Activated CD4-positive, alpha-beta T cell treated with anti-CD3 and anti-CD28 coated beads for 36 hours (primary cell): Measurements from ENCODE around the gene SPECC1. TPM values are rescaled to one million over a fixed set of nuclear protein-coding genes. Genes with fewer than 3 reads are reported as not detected.
"Not testable (repeated sequence)": the region's sequence is repeated elsewhere in the genome, so short reads cannot be mapped to it uniquely, and the experiment has no call there.

ENCODE experiments used
- ATAC-seq: fragments of 200-7000 bp; cut with Tn5 transposase; one replicate; pipeline ENCODE4 v1.10.0; 2021; ENCODE audit warnings: mild to moderate bottlenecking, moderate library complexity
- CTCF ChIA-PET: fragments of 350-600 bp; sonication (Branson Sonifier 250); formaldehyde crosslinking; loops from one replicate; lab custom pipeline; 2021; ENCODE audit warnings: antibody characterized with exemption; lab: Charles Lee
- POLR2A ChIA-PET: fragments of 350-600 bp; sonication (Branson Sonifier 250); formaldehyde crosslinking; loops from one replicate; lab custom pipeline; 2021; ENCODE audit warnings: antibody characterized with exemption, inconsistent platforms; lab: Charles Lee
- DNase-seq: peaks from one replicate; pipeline ENCODE4 v3.0.0-alpha.2; 2020
- H3K27ac Mint-ChIP-seq: one replicate; pipeline ENCODE4 v1.8.0; 2021; ENCODE audit warnings: mixed read lengths
- H3K27me3 Mint-ChIP-seq: one replicate; pipeline ENCODE4 v1.8.0; 2021; ENCODE audit warnings: mixed read lengths
- H3K36me3 Mint-ChIP-seq: one replicate; pipeline ENCODE4 v1.8.0; 2021; ENCODE audit warnings: low read depth, mixed read lengths
- H3K4me1 Mint-ChIP-seq: one replicate; pipeline ENCODE4 v1.8.0; 2021; ENCODE audit warnings: mixed read lengths
- H3K4me3 Mint-ChIP-seq: one replicate; pipeline ENCODE4 v1.8.0; 2021; ENCODE audit warnings: mild to moderate bottlenecking, moderate library complexity, mixed read lengths
- H3K9me3 Mint-ChIP-seq: one replicate; pipeline ENCODE4 v1.8.0; 2021; ENCODE audit warnings: low read depth, mixed read lengths
- intact Hi-C, 2 experiments: fragments of 100-400 bp; cut with DNase I in 1 of 2; cut with micrococcal nuclease in 1 of 2; formaldehyde crosslinking; loops; one replicate each; pipeline versions ENCODE4 v1.14.2 to v1.15.1; 2022 to 2024; cut with DNase I, micrococcal nuclease
- total RNA-seq, 2 experiments: library from RNA; stranded (reverse); gene quantifications; one replicate each; pipeline ENCODE4 v1.2.3, GENCODE V29; 2021

Gene SPECC1
- total RNA-seq, 2 experiments from 2014 or later, result 6.1 to 10.4 TPM

- DNase-seq (no peak), ATAC-seq (no peak)
- intact Hi-C loops, result no loop called here
- peak overlapping the region; percentile 68 for H3K27ac Mint-ChIP-seq
- H3K4me1 Mint-ChIP-seq, result peaks cover 32% of the 10 kb centered on the region
- ChIA-PET CTCF (interaction anchor here (0.6 to 1.9 kb wide), 5 partner anchors 9 to 32 kb away, joined by 3 to 7 read pairs (median 5); no protein-coding TSS in a partner anchor), POLR2A (no interaction called here)
- no peaks in the 10 kb centered on the region for H3K36me3 Mint-ChIP-seq
- H3K27me3 Mint-ChIP-seq, result no peaks in the 10 kb centered on the region
- no peak overlapping the region for H3K4me3 Mint-ChIP-seq
- H3K9me3 Mint-ChIP-seq, result no peaks in the 10 kb centered on the region
Measured at GRCh38 chr17:20246692-20247091, 237.5 kb downstream of the SPECC1 start.

GRCh38 chr17:20253323-20253722, 244.2 kb downstream of the SPECC1 start:
- ChIA-PET POLR2A (no interaction called here), CTCF (interaction anchor here (1.0 kb wide), 1 partner anchor 26 kb away, joined by 6 read pairs; no protein-coding TSS in a partner anchor)
- H3K9me3 Mint-ChIP-seq, result peaks cover 3% of the 10 kb centered on the region
- H3K27me3 Mint-ChIP-seq, result no peaks in the 10 kb centered on the region
- no peak for DNase-seq
- peaks cover 28% of the 10 kb centered on the region for H3K4me1 Mint-ChIP-seq
- ATAC-seq, result no peak
- H3K27ac Mint-ChIP-seq, result no peak overlapping the region
- H3K4me3 Mint-ChIP-seq, result no peak overlapping the region
- peaks cover 6% of the 10 kb centered on the region for H3K36me3 Mint-ChIP-seq
- intact Hi-C loops, result no loop called here

- peak overlapping the region; percentile 38 for H3K27ac Mint-ChIP-seq
- ChIA-PET CTCF (no interaction called here), POLR2A (no interaction called here)
- H3K4me3 Mint-ChIP-seq, result no peak overlapping the region
- no peaks in the 10 kb centered on the region for H3K27me3 Mint-ChIP-seq
- DNase-seq, result no peak
- peaks cover 8% of the 10 kb centered on the region for H3K9me3 Mint-ChIP-seq
- intact Hi-C loops, result no loop called here
- H3K36me3 Mint-ChIP-seq, result peaks cover 9% of the 10 kb centered on the region
- peaks cover 27% of the 10 kb centered on the region for H3K4me1 Mint-ChIP-seq
- ATAC-seq, result no peak
Measured at GRCh38 chr17:20254541-20254940, 245.4 kb downstream of the SPECC1 start.

- H3K36me3 Mint-ChIP-seq, result peaks cover 9% of the 10 kb centered on the region
- intact Hi-C loops, result no loop called here
- H3K4me1 Mint-ChIP-seq, result peaks cover 24% of the 10 kb centered on the region
- no peak for ATAC-seq
- no peak overlapping the region for H3K4me3 Mint-ChIP-seq
- H3K27ac Mint-ChIP-seq, result no peak overlapping the region
- POLR2A ChIA-PET, result no interaction called here
- CTCF ChIA-PET, result interaction anchor here (0.6 kb wide), 1 partner anchor 9 kb away, joined by 3 read pairs; no protein-coding TSS in a partner anchor
- DNase-seq, result no peak
- H3K9me3 Mint-ChIP-seq, result peaks cover 8% of the 10 kb centered on the region
- no peaks in the 10 kb centered on the region for H3K27me3 Mint-ChIP-seq
Measured at GRCh38 chr17:20256144-20256543, 247.0 kb downstream of the SPECC1 start.

GRCh38 chr17:20257008-20257407, 247.8 kb downstream of the SPECC1 start:
- POLR2A ChIA-PET, result no interaction called here
- ATAC-seq, result no peak
- CTCF ChIA-PET, result no interaction called here
- no peak for DNase-seq
- intact Hi-C loops, result no loop called here
- H3K27ac Mint-ChIP-seq, result no peak overlapping the region
- peaks cover 9% of the 10 kb centered on the region for H3K36me3 Mint-ChIP-seq
- H3K4me1 Mint-ChIP-seq, result peaks cover 29% of the 10 kb centered on the region
- peaks cover 8% of the 10 kb centered on the region for H3K9me3 Mint-ChIP-seq
- no peaks in the 10 kb centered on the region for H3K27me3 Mint-ChIP-seq
- H3K4me3 Mint-ChIP-seq, result no peak overlapping the region

- POLR2A ChIA-PET, result no interaction called here
- Mint-ChIP-seq H3K9me3 (peaks cover 8% of the 10 kb centered on the region), H3K36me3 (peaks cover 9% of the 10 kb centered on the region), H3K27me3 (no peaks in the 10 kb centered on the region), H3K4me1 (peaks cover 36% of the 10 kb centered on the region), H3K27ac (no peak overlapping the region), H3K4me3 (no peak overlapping the region)
- intact Hi-C loops, result no loop called here
- ATAC-seq (no peak), DNase-seq (no peak)
- CTCF ChIA-PET, result interaction anchor here (1.0 kb wide), 1 partner anchor 18 kb away, joined by 3 read pairs; no protein-coding TSS in a partner anchor
Measured at GRCh38 chr17:20257798-20258197, 248.6 kb downstream of the SPECC1 start.

DNA sequence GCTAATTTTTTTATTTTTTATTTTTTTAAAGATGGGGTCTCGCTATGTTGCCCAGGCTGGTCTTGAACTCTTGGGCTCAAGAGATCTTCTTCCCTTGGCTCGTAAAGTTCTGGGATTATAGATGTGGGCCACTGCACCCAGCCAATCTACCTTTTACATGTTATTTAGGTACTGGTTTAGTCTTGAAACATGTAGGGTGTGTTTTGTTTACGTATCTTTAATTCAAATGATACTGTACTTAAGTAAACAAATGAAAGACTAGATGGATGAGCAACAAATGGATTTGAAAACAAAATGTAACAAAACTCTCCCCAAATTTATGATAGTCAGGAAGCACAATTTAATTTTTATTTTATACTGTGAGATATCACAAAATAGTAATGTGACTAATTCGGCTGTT, 250.5 kb downstream of the SPECC1 start:
- Mint-ChIP-seq H3K9me3 (peaks cover 8% of the 10 kb centered on the region), H3K27ac (no peak overlapping the region), H3K4me3 (no peak overlapping the region), H3K27me3 (no peaks in the 10 kb centered on the region), H3K4me1 (peaks cover 33% of the 10 kb centered on the region), H3K36me3 (peaks cover 9% of the 10 kb centered on the region)
- CTCF ChIA-PET, result no interaction called here
- DNase-seq (no peak), ATAC-seq (no peak)
- intact Hi-C loops, result no loop called here
- POLR2A ChIA-PET, result no interaction called here

- Mint-ChIP-seq H3K27me3 (no peaks in the 10 kb centered on the region), H3K27ac (no peak overlapping the region), H3K9me3 (peaks cover 8% of the 10 kb centered on the region), H3K36me3 (peaks cover 9% of the 10 kb centered on the region), H3K4me1 (peaks cover 28% of the 10 kb centered on the region), H3K4me3 (no peak overlapping the region)
- ChIA-PET CTCF (interaction anchor here (1.0 kb wide), 1 partner anchor 14 kb away, joined by 3 read pairs; no protein-coding TSS in a partner anchor), POLR2A (no interaction called here)
- ATAC-seq (no peak), DNase-seq (no peak)
- intact Hi-C loops, result no loop called here
Measured at GRCh38 chr17:20260268-20260667, 251.1 kb downstream of the SPECC1 start.

GRCh38 chr17:20262226-20263114, 253.3 kb downstream of the SPECC1 start:
- DNase-seq (no peak), ATAC-seq (peak; percentile 65)
- Mint-ChIP-seq H3K36me3 (peaks cover 10% of the 10 kb centered on the region), H3K4me3 (peak overlapping the region; percentile 13), H3K4me1 (peaks cover 36% of the 10 kb centered on the region), H3K27me3 (no peaks in the 10 kb centered on the region), H3K9me3 (peaks cover 8% of the 10 kb centered on the region), H3K27ac (peak overlapping the region; percentile 51)
- intact Hi-C loops, result no loop called here
- ChIA-PET CTCF (interaction anchor here (0.6 to 1.4 kb wide), 6 partner anchors 13 to 42 kb away, joined by 3 to 9 read pairs (median 5); no protein-coding TSS in a partner anchor), POLR2A (no interaction called here)

- intact Hi-C loops, H3K27ac Mint-ChIP-seq, POLR2A ChIA-PET: not testable (repeated sequence)
Measured at GRCh38 chr17:20263115-20263433, 253.9 kb downstream of the SPECC1 start.

GRCh38 chr17:20263595-20263994, 254.4 kb downstream of the SPECC1 start:
- H3K4me1 Mint-ChIP-seq, result peaks cover 47% of the 10 kb centered on the region
- peaks cover 4% of the 10 kb centered on the region for H3K36me3 Mint-ChIP-seq
- ChIA-PET CTCF (interaction anchor here (0.8 to 1.4 kb wide), 3 partner anchors 12 to 31 kb away, joined by 3 to 9 read pairs (median 3); no protein-coding TSS in a partner anchor), POLR2A (no interaction called here)
- intact Hi-C loops, result no loop called here
- DNase-seq, result no peak
- ATAC-seq, result no peak
- no peaks in the 10 kb centered on the region for H3K27me3 Mint-ChIP-seq
- H3K9me3 Mint-ChIP-seq, result peaks cover 2% of the 10 kb centered on the region
- no peak overlapping the region for H3K4me3 Mint-ChIP-seq
- H3K27ac Mint-ChIP-seq, result no peak overlapping the region

More at GRCh38 chr17:20263115-20263433, 253.9 kb downstream of the SPECC1 start:
- not testable (repeated sequence) for H3K9me3 Mint-ChIP-seq, ATAC-seq, H3K27me3 Mint-ChIP-seq, DNase-seq, H3K36me3 Mint-ChIP-seq
- CTCF ChIA-PET, result interaction anchor here (0.6 to 1.4 kb wide), 4 partner anchors 12 to 42 kb away, joined by 3 to 9 read pairs (median 4); no protein-coding TSS in a partner anchor
- Mint-ChIP-seq H3K4me1 (peaks cover 42% of the 10 kb centered on the region), H3K4me3 (peak overlapping the region; percentile 13)

DNA sequence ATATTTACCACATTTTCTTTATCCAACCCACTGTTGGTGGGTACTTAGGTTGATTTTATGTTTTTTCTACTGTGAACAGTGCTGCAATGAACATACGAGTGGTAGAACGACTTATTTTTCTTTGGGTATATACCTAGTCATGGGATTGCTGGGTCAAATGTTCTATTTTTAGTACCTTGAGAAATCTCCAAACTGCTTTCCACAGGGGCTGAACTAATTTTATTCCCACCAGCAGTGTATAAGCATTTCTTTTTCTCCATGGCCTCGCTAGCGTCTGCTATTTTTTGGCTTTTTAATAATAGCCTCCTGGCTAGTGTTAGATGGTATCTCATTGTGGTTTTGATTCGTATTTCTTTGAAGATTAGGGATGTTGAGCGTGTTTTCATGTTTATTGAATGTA, 255.8 kb downstream of the SPECC1 start:
- intact Hi-C loops, result no loop called here
- H3K9me3 Mint-ChIP-seq, result no peaks in the 10 kb centered on the region
- no peak for ATAC-seq
- H3K4me3 Mint-ChIP-seq, result no peak overlapping the region
- H3K4me1 Mint-ChIP-seq, result peaks cover 60% of the 10 kb centered on the region
- no peak for DNase-seq
- H3K27ac Mint-ChIP-seq, result no peak overlapping the region
- ChIA-PET CTCF (no interaction called here), POLR2A (no interaction called here)
- no peaks in the 10 kb centered on the region for H3K27me3 Mint-ChIP-seq
- H3K36me3 Mint-ChIP-seq, result peaks cover 3% of the 10 kb centered on the region
